ENCODE results near the gene C2orf49.

C2orf49 gene

DNA sequence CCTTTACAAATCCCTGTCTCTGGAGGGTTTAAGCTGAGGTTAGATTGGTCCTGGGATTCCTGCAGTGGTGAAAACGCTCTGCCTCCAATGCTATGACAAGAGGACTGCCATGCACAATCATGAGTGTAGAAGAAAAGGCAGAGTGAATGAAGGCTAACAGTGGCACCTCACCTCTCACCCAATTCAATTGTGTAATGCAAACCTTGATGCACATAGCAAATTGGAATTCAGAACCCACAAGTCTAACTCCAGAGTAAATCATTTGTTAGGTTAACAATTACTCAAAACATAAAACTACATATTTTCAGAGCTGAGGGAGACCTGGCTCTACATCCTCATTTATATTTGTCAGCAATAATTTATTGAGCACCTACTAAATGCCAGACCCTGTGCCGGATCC is 9.7 kb upstream of the C2orf49 start:
- Histone ChIP-seq H3K27me3 (ENCODE audit: insufficient read depth, poor library complexity, severe bottlenecking) (no peaks in the 10 kb centered on the region), H3K27ac (replicated peaks) (peak overlapping the region; percentile 77; the same call in 1 of the 2 replicates), H3K4me3 (replicated peaks; ENCODE audit: insufficient read depth, low read length) (peak overlapping the region; percentile 65; the same call in 1 of the 2 replicates)
- DNase-seq (ENCODE audit: low read depth in 1 of 2, low spot score in 1 of 2): no peak
- TF ChIP-seq SPI1 (IDR thresholded peaks at IDR 0.05; ENCODE audit: borderline replicate concordance, low read depth) (no peak), POLR2AphosphoS5 (IDR thresholded peaks at IDR 0.05; ENCODE audit: low read depth) (no peak), GABPA (IDR thresholded peaks at IDR 0.05; ENCODE audit: low read depth) (no peak)
- TF ChIP-seq, protein P1, sequence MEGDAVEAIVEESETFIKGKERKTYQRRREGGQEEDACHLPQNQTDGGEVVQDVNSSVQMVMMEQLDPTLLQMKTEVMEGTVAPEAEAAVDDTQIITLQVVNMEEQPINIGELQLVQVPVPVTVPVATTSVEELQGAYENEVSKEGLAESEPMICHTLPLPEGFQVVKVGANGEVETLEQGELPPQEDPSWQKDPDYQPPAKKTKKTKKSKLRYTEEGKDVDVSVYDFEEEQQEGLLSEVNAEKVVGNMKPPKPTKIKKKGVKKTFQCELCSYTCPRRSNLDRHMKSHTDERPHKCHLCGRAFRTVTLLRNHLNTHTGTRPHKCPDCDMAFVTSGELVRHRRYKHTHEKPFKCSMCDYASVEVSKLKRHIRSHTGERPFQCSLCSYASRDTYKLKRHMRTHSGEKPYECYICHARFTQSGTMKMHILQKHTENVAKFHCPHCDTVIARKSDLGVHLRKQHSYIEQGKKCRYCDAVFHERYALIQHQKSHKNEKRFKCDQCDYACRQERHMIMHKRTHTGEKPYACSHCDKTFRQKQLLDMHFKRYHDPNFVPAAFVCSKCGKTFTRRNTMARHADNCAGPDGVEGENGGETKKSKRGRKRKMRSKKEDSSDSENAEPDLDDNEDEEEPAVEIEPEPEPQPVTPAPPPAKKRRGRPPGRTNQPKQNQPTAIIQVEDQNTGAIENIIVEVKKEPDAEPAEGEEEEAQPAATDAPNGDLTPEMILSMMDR (IDR thresholded peaks at IDR 0.05; ENCODE audit: insufficient read depth, low read length): no peak
- TF ChIP-seq, protein P2, sequence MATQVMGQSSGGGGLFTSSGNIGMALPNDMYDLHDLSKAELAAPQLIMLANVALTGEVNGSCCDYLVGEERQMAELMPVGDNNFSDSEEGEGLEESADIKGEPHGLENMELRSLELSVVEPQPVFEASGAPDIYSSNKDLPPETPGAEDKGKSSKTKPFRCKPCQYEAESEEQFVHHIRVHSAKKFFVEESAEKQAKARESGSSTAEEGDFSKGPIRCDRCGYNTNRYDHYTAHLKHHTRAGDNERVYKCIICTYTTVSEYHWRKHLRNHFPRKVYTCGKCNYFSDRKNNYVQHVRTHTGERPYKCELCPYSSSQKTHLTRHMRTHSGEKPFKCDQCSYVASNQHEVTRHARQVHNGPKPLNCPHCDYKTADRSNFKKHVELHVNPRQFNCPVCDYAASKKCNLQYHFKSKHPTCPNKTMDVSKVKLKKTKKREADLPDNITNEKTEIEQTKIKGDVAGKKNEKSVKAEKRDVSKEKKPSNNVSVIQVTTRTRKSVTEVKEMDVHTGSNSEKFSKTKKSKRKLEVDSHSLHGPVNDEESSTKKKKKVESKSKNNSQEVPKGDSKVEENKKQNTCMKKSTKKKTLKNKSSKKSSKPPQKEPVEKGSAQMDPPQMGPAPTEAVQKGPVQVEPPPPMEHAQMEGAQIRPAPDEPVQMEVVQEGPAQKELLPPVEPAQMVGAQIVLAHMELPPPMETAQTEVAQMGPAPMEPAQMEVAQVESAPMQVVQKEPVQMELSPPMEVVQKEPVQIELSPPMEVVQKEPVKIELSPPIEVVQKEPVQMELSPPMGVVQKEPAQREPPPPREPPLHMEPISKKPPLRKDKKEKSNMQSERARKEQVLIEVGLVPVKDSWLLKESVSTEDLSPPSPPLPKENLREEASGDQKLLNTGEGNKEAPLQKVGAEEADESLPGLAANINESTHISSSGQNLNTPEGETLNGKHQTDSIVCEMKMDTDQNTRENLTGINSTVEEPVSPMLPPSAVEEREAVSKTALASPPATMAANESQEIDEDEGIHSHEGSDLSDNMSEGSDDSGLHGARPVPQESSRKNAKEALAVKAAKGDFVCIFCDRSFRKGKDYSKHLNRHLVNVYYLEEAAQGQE (IDR thresholded peaks at IDR 0.05; ENCODE audit: insufficient replicate concordance, low read depth): no peak

DNA sequence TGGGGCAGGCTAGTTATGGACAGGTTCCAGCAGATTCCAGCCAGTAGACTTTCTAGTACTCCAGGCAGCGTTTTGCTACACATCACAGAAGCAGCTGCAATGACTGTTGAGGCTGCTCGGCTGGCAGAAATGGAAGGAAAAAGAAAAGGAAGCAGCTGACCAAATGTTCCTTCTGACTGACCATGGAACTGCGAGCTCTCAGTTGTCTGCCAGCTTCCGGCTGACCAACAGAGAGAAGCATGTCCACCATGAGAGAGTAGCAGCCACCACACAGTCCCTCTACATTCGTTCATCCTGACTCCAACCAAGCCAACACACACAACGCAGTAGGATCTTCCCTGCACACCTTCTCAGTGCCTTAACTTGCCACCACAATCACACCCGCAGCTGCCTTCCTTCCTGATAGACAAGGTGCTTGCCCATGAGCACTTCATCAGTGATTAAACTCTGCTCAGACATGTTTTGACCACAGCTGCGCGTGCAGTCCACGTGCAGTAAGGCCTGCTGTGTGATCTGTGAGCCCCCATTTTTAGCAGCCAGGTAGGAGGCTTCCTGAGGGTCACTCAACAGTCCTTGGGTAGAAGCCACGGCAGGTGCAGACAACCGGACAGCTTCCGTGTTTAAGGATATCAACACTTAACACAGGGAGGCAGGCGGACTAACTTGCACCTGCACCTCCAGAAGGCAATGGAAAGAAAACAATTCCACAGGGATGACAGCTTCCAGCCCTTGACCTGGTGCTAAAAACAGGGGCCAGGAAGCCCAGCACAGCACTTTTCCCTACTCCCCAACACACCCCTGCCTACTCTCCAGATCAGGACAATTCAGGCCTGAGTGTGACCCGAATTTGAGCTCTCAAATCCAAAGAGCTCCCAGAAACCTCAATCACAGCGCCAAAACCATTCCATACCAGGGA is 8.8 kb upstream of the C2orf49 start:
- DNase-seq (ENCODE audit: low read depth in 1 of 2, low spot score in 1 of 2): peak in 1 of 2 experiments; percentile 39
- peak overlapping the region; percentile 77 for H3K27ac ChIP-seq (replicated peaks)

DNA sequence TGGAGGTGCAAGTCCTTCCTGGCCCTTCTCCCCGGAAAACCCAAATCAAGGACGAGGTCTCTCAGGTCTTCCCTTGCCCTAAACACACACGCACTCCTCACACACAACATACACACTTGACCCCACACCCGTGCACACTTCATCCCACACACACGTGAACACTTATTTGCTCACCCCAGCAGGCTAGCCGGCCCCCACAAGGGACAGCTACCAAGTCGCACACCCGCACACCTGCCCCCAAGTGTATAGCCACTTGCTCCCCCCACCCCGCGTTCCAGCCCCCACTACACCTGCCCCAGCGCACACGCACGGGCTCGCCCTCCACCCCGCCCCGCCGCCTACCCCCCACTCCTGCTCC is 8.2 kb upstream of the C2orf49 start:
- no peak for DNase-seq (ENCODE audit: low read depth in 1 of 2, low spot score in 1 of 2)
- Histone ChIP-seq H3K27me3 (ENCODE audit: insufficient read depth, poor library complexity, severe bottlenecking) (no peaks in the 10 kb centered on the region), H3K27ac (replicated peaks) (peak overlapping the region; percentile 77)

More for the DNA sequence above, 8.8 kb upstream of the C2orf49 start:
- TF ChIP-seq GABPA (IDR thresholded peaks at IDR 0.05; ENCODE audit: low read depth): no peak
- TF ChIP-seq, protein P1 (IDR thresholded peaks at IDR 0.05; ENCODE audit: insufficient read depth, low read length): no peak
- TF ChIP-seq, protein P2 (IDR thresholded peaks at IDR 0.05; ENCODE audit: insufficient replicate concordance, low read depth): no peak
- TF ChIP-seq SPI1 (IDR thresholded peaks at IDR 0.05; ENCODE audit: borderline replicate concordance, low read depth): no peak
- TF ChIP-seq POLR2AphosphoS5 (IDR thresholded peaks at IDR 0.05; ENCODE audit: low read depth): no peak
- Histone ChIP-seq H3K4me3 (replicated peaks; ENCODE audit: insufficient read depth, low read length) (peak overlapping the region; percentile 65), H3K27me3 (ENCODE audit: insufficient read depth, poor library complexity, severe bottlenecking) (no peaks in the 10 kb centered on the region)

More for the DNA sequence above, 8.2 kb upstream of the C2orf49 start:
- peak overlapping the region; percentile 65 for H3K4me3 ChIP-seq (replicated peaks; ENCODE audit: insufficient read depth, low read length)
- TF ChIP-seq, protein P2 (IDR thresholded peaks at IDR 0.05; ENCODE audit: insufficient replicate concordance, low read depth): no peak
- TF ChIP-seq, protein P1 (IDR thresholded peaks at IDR 0.05; ENCODE audit: insufficient read depth, low read length): no peak
- TF ChIP-seq POLR2AphosphoS5 (IDR thresholded peaks at IDR 0.05; ENCODE audit: low read depth): no peak
- TF ChIP-seq SPI1 (IDR thresholded peaks at IDR 0.05; ENCODE audit: borderline replicate concordance, low read depth): no peak
- no peak for TF ChIP-seq GABPA (IDR thresholded peaks at IDR 0.05; ENCODE audit: low read depth)

All from HL-60 (cell line).